HCT116 (cell line): ENCODE measurements around the gene BCL6. TPM values are rescaled to one million over a fixed set of nuclear protein-coding genes. Genes with fewer than 3 reads are reported as not detected.

Experiments
- ATAC-seq: fragments of 200-7000 bp; cut with Tn5 transposase; 2 replicates; pipeline ENCODE4 v1.9.1; 2020; ENCODE audit warnings: mild to moderate bottlenecking, moderate library complexity
- BruUV-seq: library from RNA; stranded (reverse); fragments of 400-500 nt; replicated peaks from 2 replicates; lab custom pipeline; 2021; lab: Mats Ljungman, UMichigan
- CTCF ChIA-PET: fragments of 300-600 bp; sonication (Branson Sonifier 250); formaldehyde crosslinking; loops from one replicate; lab custom pipeline; 2021; ENCODE audit warnings: antibody characterized with exemption; lab: Charles Lee
- POLR2A ChIA-PET: fragments of 300-600, 350-600 bp; sonication (Branson Sonifier 250); formaldehyde crosslinking; loops from one replicate; lab custom pipeline; 2021; ENCODE audit warnings: antibody characterized with exemption; lab: Charles Lee
- RAD21 ChIA-PET, 2 experiments: fragments of 300-600 bp; sonication (Branson Sonifier 250); formaldehyde crosslinking; loops; one replicate each; lab custom pipeline; 2023; ENCODE audit warnings: low total read pairs in 2 of 2; ENCODE audit not compliant: uncharacterized antibody in 2 of 2, unreplicated experiment in 2 of 2, low non-redundant PET in 1 of 2; lab: Charles Lee
- DNase-seq: peaks from one replicate; pipeline ENCODE4 v3.0.0-alpha.2; 2010; ENCODE audit warnings: low read depth, low spot score
- H2AFZ ChIP-seq: fragments of 200-600 bp; shearing (Covaris generic), sonication (generic); 2 replicates; pipeline ENCODE4 v1.6.1; 2017; ENCODE audit warnings: low read depth, mixed run types, mixed read lengths, antibody characterized with exemption, low read length; ENCODE audit not compliant: poor library complexity, severe bottlenecking
- H3K27ac ChIP-seq: 2 replicates; pipeline ENCODE4 v1.5.1; 2012; ENCODE audit warnings: low read depth, low read length
- H3K27me3 ChIP-seq: fragments of 200-600 bp; sonication (generic); 2 replicates; pipeline ENCODE4 v1.6.1; 2016; ENCODE audit warnings: mixed run types, low read length, mixed read lengths; ENCODE audit not compliant: insufficient read depth
- H3K36me3 ChIP-seq, 2 experiments: fragments of 200-500 bp in 1 of 2; fragments of 200-600 bp in 1 of 2; sonication (Bioruptor generic) in 1 of 2; sonication (generic) in 1 of 2; 2 replicates each; pipeline versions ENCODE4 v1.5.1 to v1.6.1; 2014 to 2016; ENCODE audit warnings: low read length in 2 of 2, inconsistent platforms in 1 of 2, mixed read lengths in 1 of 2, mixed run types in 1 of 2; ENCODE audit not compliant: insufficient read depth in 2 of 2, control insufficient read depth in 1 of 2
- H3K4me1 ChIP-seq, 2 experiments: fragments of 200-600 bp in 1 of 2; sonication (generic) in 1 of 2; 2 replicates each; pipeline versions ENCODE4 v1.5.1 to v1.6.1; 2012 to 2017; ENCODE audit warnings: low read length in 2 of 2, inconsistent platforms in 1 of 2, mild to moderate bottlenecking in 1 of 2, mixed read lengths in 1 of 2, mixed run types in 1 of 2, moderate library complexity in 1 of 2; ENCODE audit not compliant: insufficient read depth in 2 of 2, control insufficient read depth in 1 of 2
- H3K4me2 ChIP-seq: fragments of 200-600 bp; sonication (generic); 2 replicates; pipeline ENCODE4 v1.6.1; 2017; ENCODE audit warnings: mixed run types, low read length, mixed read lengths
- H3K4me3 ChIP-seq, 2 experiments: fragments of 200-600 bp in 1 of 2; sonication (generic) in 1 of 2; replicated peaks in 1 of 2; 2 replicates each; pipeline ENCODE4 v1.5.1; 2011 to 2016; ENCODE audit warnings: low read length in 2 of 2, control low read depth in 1 of 2, low read depth in 1 of 2, mild to moderate bottlenecking in 1 of 2, mixed read lengths in 1 of 2, mixed run types in 1 of 2
- H3K79me2 ChIP-seq: fragments of 200-600 bp; sonication (generic); 2 replicates; pipeline ENCODE4 v1.6.1; 2017; ENCODE audit warnings: mild to moderate bottlenecking, mixed run types, low read length, moderate library complexity, mixed read lengths; ENCODE audit not compliant: insufficient read depth
- H3K9ac ChIP-seq: fragments of 200-600 bp; sonication (generic); 2 replicates; pipeline ENCODE4 v1.6.1; 2016; ENCODE audit warnings: low read length, mixed read lengths
- H3K9me2 ChIP-seq: fragments of 200-600 bp; sonication (generic), shearing (Covaris generic); 2 replicates; pipeline ENCODE4 v1.6.1; 2017; ENCODE audit warnings: mixed run types, mild to moderate bottlenecking, moderate library complexity; ENCODE audit not compliant: insufficient read depth
- H3K9me3 ChIP-seq, 2 experiments: fragments of 200-500 bp in 1 of 2; fragments of 200-600 bp in 1 of 2; sonication (Bioruptor generic) in 1 of 2; sonication (generic) in 1 of 2; 2 replicates each; pipeline ENCODE4 v1.6.1; 2014 to 2017; ENCODE audit warnings: low read length in 2 of 2, mixed read lengths in 2 of 2, inconsistent platforms in 1 of 2, low read depth in 1 of 2, mild to moderate bottlenecking in 1 of 2, mixed run types in 1 of 2, moderate library complexity in 1 of 2; ENCODE audit not compliant: control insufficient read depth in 1 of 2, insufficient read depth in 1 of 2
- H4K20me1 ChIP-seq: fragments of 200-600 bp; sonication (generic), shearing (Covaris generic); 2 replicates; pipeline ENCODE4 v1.6.1; 2017; ENCODE audit warnings: mixed run types, mild to moderate bottlenecking, moderate library complexity; ENCODE audit not compliant: insufficient read depth
- ATF3 ChIP-seq: IDR thresholded peaks from 2 replicates; pipeline ENCODE4 v1.6.1; 2012
- CBX3 ChIP-seq: IDR thresholded peaks from 2 replicates; pipeline ENCODE4 v1.6.1; 2012; ENCODE audit warnings: low read depth
- EGR1 ChIP-seq: IDR thresholded peaks from 2 replicates; pipeline ENCODE4 v1.6.1; 2012; ENCODE audit warnings: low read depth
- FOSL1 ChIP-seq: IDR thresholded peaks from 2 replicates; pipeline ENCODE4 v1.6.1; 2012; ENCODE audit warnings: low read depth
- MAX ChIP-seq: IDR thresholded peaks from 2 replicates; pipeline ENCODE4 v1.6.1; 2012
- POLR2A ChIP-seq: IDR thresholded peaks from 2 replicates; pipeline ENCODE4 v1.7.0; 2011; ENCODE audit warnings: borderline replicate concordance; ENCODE audit not compliant: insufficient read depth, insufficient read length; ENCODE audit errors: extremely low read depth
- SIN3A ChIP-seq: IDR thresholded peaks from 2 replicates; pipeline ENCODE4 v1.6.1; 2012; ENCODE audit warnings: low read depth
- TCF7L2 ChIP-seq: IDR thresholded peaks from 2 replicates; pipeline ENCODE4 v1.7.0; 2011; ENCODE audit warnings: borderline replicate concordance, inconsistent platforms; ENCODE audit not compliant: insufficient read depth, insufficient read length; ENCODE audit errors: extremely low read depth
- ZFX ChIP-seq: fragments of 450-650 bp; IDR thresholded peaks from 2 replicates; pipeline ENCODE4 v1.6.1; 2017
- ZNF274 ChIP-seq: fragments of 200-500 bp; sonication (Bioruptor generic); IDR thresholded peaks from 2 replicates; pipeline ENCODE4 v1.6.1; 2014; ENCODE audit warnings: mild to moderate bottlenecking, low read depth, low read length, inconsistent platforms
- intact Hi-C: fragments of 100-400 bp; cut with micrococcal nuclease; formaldehyde crosslinking; loops from 2 replicates; pipeline ENCODE4 v1.10.0; 2022
- total RNA-seq: library from RNA; stranded (reverse); gene quantifications from one replicate; pipeline ENCODE4 v1.2.1, GENCODE V29; 2021; ENCODE audit not compliant: unreplicated experiment

Gene BCL6
- total RNA-seq, 1 experiment from 2014 or later = 17.5 TPM

GRCh38 chr3:187774185-187774789 lies 29.0 kb upstream of the BCL6 start:
- POLR2A ChIA-PET = no interaction called here
- TF ChIP-seq ATF3 = no peak
- TF ChIP-seq TCF7L2 = no peak
- TF ChIP-seq EGR1 = no peak
- TF ChIP-seq FOSL1 = no peak
- TF ChIP-seq ZFX = no peak
- no peak for TF ChIP-seq POLR2A
- no peak for TF ChIP-seq MAX
- TF ChIP-seq CBX3 = no peak
- no peak for TF ChIP-seq SIN3A
- no peak for TF ChIP-seq ZNF274
- TF ChIP-seq, all 23 proteins: peak for 0

More at GRCh38 chr3:187774185-187774789, 29.0 kb upstream of the BCL6 start:
- H3K27ac ChIP-seq = no peak overlapping the region
- intact Hi-C loops = no loop called here
- H3K36me3 ChIP-seq = no peaks in the 10 kb centered on the region
- RAD21 ChIA-PET = no interaction called here
- DNase-seq (no peak), ATAC-seq (no peak)
- H3K4me1 ChIP-seq = no peaks in the 10 kb centered on the region; a peak in 1 of 4 replicates
- H3K9ac ChIP-seq = no peak overlapping the region
- no peaks in the 10 kb centered on the region for H3K9me3 ChIP-seq
- no peak overlapping the region for H3K4me2 ChIP-seq
- H3K4me3 ChIP-seq = no peak overlapping the region
- BruUV-seq = no TSS peak
- H3K79me2 ChIP-seq = no peaks in the 10 kb centered on the region
- CTCF ChIA-PET = no interaction called here
- H3K27me3 ChIP-seq = no peaks in the 10 kb centered on the region
- no peak overlapping the region for H2AFZ ChIP-seq
- H3K9me2 ChIP-seq = no peaks in the 10 kb centered on the region
- H4K20me1 ChIP-seq = no peaks in the 10 kb centered on the region
